IMR-90 (cell line): Measurements from ENCODE around the gene DTX1. TPM values are rescaled to one million over a fixed set of nuclear protein-coding genes. Genes with fewer than 3 reads are reported as not detected.

Experiments used
- ATAC-seq: fragments of 200-7000 bp; cut with Tn5 transposase; 2 replicates; pipeline ENCODE4 v1.9.1; 2020; ENCODE audit warnings: low read depth, mild to moderate bottlenecking, moderate library complexity
- BruUV-seq: library from RNA; stranded (reverse); fragments of 400-500 nt; replicated peaks from 2 replicates; lab custom pipeline; 2021; lab: Mats Ljungman, UMichigan
- CTCF ChIA-PET: fragments of 300-600 bp; formaldehyde crosslinking; extraction: SDS; loops from one replicate; lab custom pipeline; 2021; ENCODE audit warnings: antibody characterized with exemption; lab: Yijun Ruan, JAX
- POLR2A ChIA-PET: fragments of 300-600 bp; sonication (Branson Sonifier 250); formaldehyde crosslinking; loops from one replicate; lab custom pipeline; 2022; ENCODE audit warnings: antibody characterized with exemption; ENCODE audit not compliant: unreplicated experiment; lab: Charles Lee
- DNase-seq: peaks from one replicate; pipeline ENCODE4 v3.0.0; 2013
- H2AFZ ChIP-seq: replicated peaks from 2 replicates; pipeline ENCODE3; 2013; ENCODE audit warnings: low read length, mild to moderate bottlenecking; ENCODE audit not compliant: poor library complexity
- H2AK5ac ChIP-seq: 2 replicates; pipeline ENCODE4 v1.6.1; 2013; ENCODE audit warnings: low read depth, low read length, inconsistent platforms
- H2AK9ac ChIP-seq: replicated peaks from 2 replicates; pipeline ENCODE3; 2013; ENCODE audit warnings: mild to moderate bottlenecking, low read depth, low read length, moderate library complexity; ENCODE audit not compliant: poor library complexity
- H2BK120ac ChIP-seq: 2 replicates; pipeline ENCODE4 v1.6.1; 2013; ENCODE audit warnings: low read depth, low read length, inconsistent platforms
- H2BK15ac ChIP-seq: 3 replicates; pipeline ENCODE4 v1.6.1; 2013; ENCODE audit warnings: low read depth, low read length, inconsistent platforms
- H2BK20ac ChIP-seq: 2 replicates; pipeline ENCODE4 v1.6.1; 2013; ENCODE audit warnings: low read depth, mild to moderate bottlenecking, inconsistent platforms, low read length, moderate library complexity
- H2BK5ac ChIP-seq: 2 replicates; pipeline ENCODE4 v1.6.1; 2013; ENCODE audit warnings: mild to moderate bottlenecking, low read depth, low read length, inconsistent platforms; ENCODE audit not compliant: poor library complexity, severe bottlenecking
- H3K14ac ChIP-seq: replicated peaks from 2 replicates; pipeline ENCODE4 v1.6.1; 2013; ENCODE audit warnings: low read depth, low read length, inconsistent platforms
- H3K18ac ChIP-seq: 2 replicates; pipeline ENCODE4 v1.6.1; 2013; ENCODE audit warnings: low read depth, low read length, control low read depth
- H3K23ac ChIP-seq: 2 replicates; pipeline ENCODE4 v1.6.1; 2013; ENCODE audit warnings: low read depth, low read length, inconsistent platforms
- H3K27ac ChIP-seq: 2 replicates; pipeline ENCODE4 v1.5.1; 2013; ENCODE audit warnings: mild to moderate bottlenecking, control low read depth, low read length; ENCODE audit not compliant: insufficient read depth
- H3K27me3 ChIP-seq: 2 replicates; pipeline ENCODE4 v1.6.1; 2013; ENCODE audit warnings: low read length; ENCODE audit not compliant: control insufficient read depth, insufficient read depth
- H3K36me3 ChIP-seq: 2 replicates; pipeline ENCODE4 v1.6.1; 2013; ENCODE audit warnings: low read length, mixed read lengths; ENCODE audit not compliant: control insufficient read depth, insufficient read depth
- H3K4ac ChIP-seq: 2 replicates; pipeline ENCODE4 v1.6.1; 2013; ENCODE audit warnings: low read depth, low read length, inconsistent platforms
- H3K4me1 ChIP-seq: 2 replicates; pipeline ENCODE4 v1.6.1; 2013; ENCODE audit warnings: low read length, mixed read lengths; ENCODE audit not compliant: control insufficient read depth, insufficient read depth
- H3K4me2 ChIP-seq: 2 replicates; pipeline ENCODE4 v1.6.1; 2013; ENCODE audit warnings: low read depth, mild to moderate bottlenecking, control low read depth, low read length, moderate library complexity
- H3K4me3 ChIP-seq: 2 replicates; pipeline ENCODE4 v1.5.1; 2013; ENCODE audit warnings: low read depth, mild to moderate bottlenecking, control low read depth, low read length, moderate library complexity; ENCODE audit not compliant: insufficient read depth
- H3K56ac ChIP-seq: 2 replicates; pipeline ENCODE4 v1.6.1; 2013; ENCODE audit warnings: low read length, inconsistent platforms; ENCODE audit not compliant: insufficient read depth; ENCODE audit errors: extremely low read depth
- H3K79me1 ChIP-seq, 2 experiments: 2 replicates each; pipeline ENCODE4 v1.6.1; 2013; ENCODE audit warnings: low read length in 2 of 2, inconsistent platforms in 1 of 2, low read depth in 1 of 2
- H3K9ac ChIP-seq: 2 replicates; pipeline ENCODE4 v1.6.1; 2013; ENCODE audit warnings: low read depth, low read length, control low read depth
- H3K9me1 ChIP-seq: 2 replicates; pipeline ENCODE4 v1.6.1; 2013; ENCODE audit warnings: low read length, inconsistent platforms; ENCODE audit not compliant: insufficient read depth
- H3K9me3 ChIP-seq: 2 replicates; pipeline ENCODE4 v1.6.1; 2013; ENCODE audit warnings: low read length; ENCODE audit not compliant: control insufficient read depth, insufficient read depth
- H4K20me1 ChIP-seq: 2 replicates; pipeline ENCODE4 v1.6.1; 2013; ENCODE audit warnings: low read length, inconsistent platforms; ENCODE audit not compliant: insufficient read depth
- H4K5ac ChIP-seq: 2 replicates; pipeline ENCODE4 v1.6.1; 2013; ENCODE audit warnings: mild to moderate bottlenecking, low read depth, low read length, control low read depth
- H4K8ac ChIP-seq, 2 experiments: 2 replicates each; pipeline ENCODE4 v1.6.1; 2013; ENCODE audit warnings: low read depth in 2 of 2, low read length in 2 of 2, control low read depth in 1 of 2, inconsistent platforms in 1 of 2
- H4K91ac ChIP-seq: 2 replicates; pipeline ENCODE4 v1.6.1; 2013; ENCODE audit warnings: low read depth, low read length, inconsistent platforms; ENCODE audit not compliant: insufficient read depth
- BHLHE40 ChIP-seq: fragments of 150-350 bp; IDR thresholded peaks from 2 replicates; pipeline ENCODE4 v1.6.1; 2016; ENCODE audit warnings: mild to moderate bottlenecking, low read depth, low read length
- CEBPB ChIP-seq: IDR thresholded peaks from 2 replicates; pipeline ENCODE4 v1.6.1; 2012; ENCODE audit warnings: low read depth, low read length, improper control_type of control experiment
- CHD1 ChIP-seq: IDR thresholded peaks from 2 replicates; pipeline ENCODE4 v1.6.1; 2012; ENCODE audit warnings: low read depth, low read length, improper control_type of control experiment
- FOS ChIP-seq: fragments of 150-350 bp; IDR thresholded peaks from 2 replicates; pipeline ENCODE4 v1.6.1; 2016; ENCODE audit warnings: low read depth, low read length
- MAFK ChIP-seq: IDR thresholded peaks from 2 replicates; pipeline ENCODE4 v1.6.1; 2012; ENCODE audit warnings: low read depth, low read length, improper control_type of control experiment
- MAZ ChIP-seq: IDR thresholded peaks from 2 replicates; pipeline ENCODE4 v1.6.1; 2012; ENCODE audit warnings: low read depth, mild to moderate bottlenecking, low read length, improper control_type of control experiment, moderate library complexity, borderline replicate concordance
- MXI1 ChIP-seq: IDR thresholded peaks from 2 replicates; pipeline ENCODE4 v1.6.1; 2012; ENCODE audit warnings: low read depth, mild to moderate bottlenecking, low read length, moderate library complexity, borderline replicate concordance
- NFE2L2 ChIP-seq: fragments of 150-350 bp; IDR thresholded peaks from 2 replicates; pipeline ENCODE4 v1.6.1; 2016; ENCODE audit warnings: low read depth, mild to moderate bottlenecking, low read length
- POLR2A ChIP-seq: IDR thresholded peaks from 2 replicates; pipeline ENCODE4 v1.6.1; 2012; ENCODE audit warnings: mild to moderate bottlenecking, low read depth, low read length
- RAD21 ChIP-seq: IDR thresholded peaks from 2 replicates; pipeline ENCODE4 v1.6.1; 2012; ENCODE audit warnings: low read length, improper control_type of control experiment
- RCOR1 ChIP-seq: IDR thresholded peaks from 2 replicates; pipeline ENCODE4 v1.6.1; 2012; ENCODE audit warnings: mild to moderate bottlenecking, low read length, improper control_type of control experiment; ENCODE audit not compliant: insufficient replicate concordance
- RFX5 ChIP-seq: IDR thresholded peaks from 2 replicates; pipeline ENCODE4 v1.8.0; 2012; ENCODE audit warnings: low read depth, mild to moderate bottlenecking, low read length, moderate library complexity
- SMC3 ChIP-seq: fragments of 150-350 bp; IDR thresholded peaks from 2 replicates; pipeline ENCODE4 v1.6.1; 2016; ENCODE audit warnings: low read depth, mild to moderate bottlenecking, antibody characterized with exemption, low read length, moderate library complexity
- WGBS, 2 experiments: methylation state at CpG; one replicate each; pipeline versions ENCODE4 v1.1.5 to v1.1.7; 2013; ENCODE audit warnings: missing lambda C conversion rate in 2 of 2; ENCODE audit not compliant: insufficient read length in 1 of 2; ENCODE audit errors: extremely low coverage in 2 of 2; 5-methylcytosine and 5-hydroxymethylcytosine counted together
- dilution Hi-C: fragments of 300-500 bp; cut with HindIII; formaldehyde crosslinking; loops from one replicate; pipeline ENCODE4 v1.14.3; 2018; ENCODE audit warnings: low sequenced_read_pairs; ENCODE audit not compliant: unreplicated experiment
- in situ Hi-C: fragments of 300-500 bp; cut with MboI; formaldehyde crosslinking; loops from 3 replicates; pipeline ENCODE4 v1.14.3; 2019; ENCODE audit warnings: low sequenced_read_pairs, inconsistent platforms, mixed read lengths
- intact Hi-C: fragments of 100-400 bp; cut with micrococcal nuclease; formaldehyde crosslinking; loops from 2 replicates; pipeline ENCODE4 v1.10.0; 2022
- polyA plus RNA-seq, 3 experiments: library from polyadenylated mRNA; depleted of rRNA; stranded (reverse); fragments of >200 nt; gene quantifications; 2 replicates each; pipeline ENCODE4 v1.2.3, GENCODE V29; 2012; ENCODE audit warnings: low replicate concordance in 1 of 3
- total RNA-seq: library from RNA; depleted of rRNA; stranded (reverse); fragments of >200 nt; gene quantifications from 2 replicates; pipeline ENCODE4 v1.2.3, GENCODE V29; 2012
- TF ChIP-seq, protein P1 (sequence below): fragments of 150-350 bp; IDR thresholded peaks from 2 replicates; pipeline ENCODE4 v1.6.1; 2017; ENCODE audit warnings: mild to moderate bottlenecking, antibody characterized with exemption, low read length, low read depth
- TF ChIP-seq, protein P2 (sequence below): conservative IDR thresholded peaks from 2 replicates; pipeline ENCODE4 v1.5.1; 2012; ENCODE audit warnings: mild to moderate bottlenecking, low read depth, low read length, improper control_type of control experiment
- TF ChIP-seq, protein P3 (sequence below): fragments of 150-350 bp; IDR thresholded peaks from 2 replicates; pipeline ENCODE4 v1.6.1; 2016; ENCODE audit warnings: low read depth, mild to moderate bottlenecking, low read length, moderate library complexity, borderline replicate concordance

The DTX1 gene
- total and polyA plus RNA-seq, 2 of the 4 experiments (the other 2 are of a cell fraction) = not detected

DNA sequence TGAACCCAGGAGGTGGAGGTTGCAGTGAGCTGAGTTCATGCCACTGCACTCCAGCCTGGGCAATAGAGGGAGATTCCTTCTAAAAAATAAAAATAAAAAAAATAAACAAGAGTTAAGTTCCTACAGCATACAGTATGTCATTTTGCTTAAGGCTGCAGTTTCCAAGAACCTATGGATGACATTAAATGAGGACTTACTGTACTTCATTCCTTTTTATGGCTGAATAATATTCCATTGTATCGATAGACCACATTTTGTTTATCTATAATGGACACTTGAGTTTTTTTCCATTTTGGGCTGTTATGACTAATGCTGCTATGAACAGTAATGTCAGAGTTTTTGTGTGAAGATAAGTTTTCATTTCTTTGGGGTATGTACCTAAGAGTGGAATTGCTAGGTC is 61.6 kb downstream of the DTX1 start:
- no peak overlapping the region for H3K9ac ChIP-seq
- H3K27ac ChIP-seq = no peak overlapping the region
- no peak overlapping the region for H2BK20ac ChIP-seq
- dilution Hi-C loops = no loop called here
- H3K18ac ChIP-seq = no peak overlapping the region
- no peak overlapping the region for H3K4me2 ChIP-seq
- no peak overlapping the region for H4K5ac ChIP-seq
- no peak for TF ChIP-seq RFX5
- TF ChIP-seq, protein P1, sequence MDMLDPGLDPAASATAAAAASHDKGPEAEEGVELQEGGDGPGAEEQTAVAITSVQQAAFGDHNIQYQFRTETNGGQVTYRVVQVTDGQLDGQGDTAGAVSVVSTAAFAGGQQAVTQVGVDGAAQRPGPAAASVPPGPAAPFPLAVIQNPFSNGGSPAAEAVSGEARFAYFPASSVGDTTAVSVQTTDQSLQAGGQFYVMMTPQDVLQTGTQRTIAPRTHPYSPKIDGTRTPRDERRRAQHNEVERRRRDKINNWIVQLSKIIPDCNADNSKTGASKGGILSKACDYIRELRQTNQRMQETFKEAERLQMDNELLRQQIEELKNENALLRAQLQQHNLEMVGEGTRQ = no peak
- no peak for TF ChIP-seq MAZ
- TF ChIP-seq BHLHE40 = no peak
- no peak for TF ChIP-seq FOS
- TF ChIP-seq RCOR1 = no peak
- no peak for TF ChIP-seq POLR2A
- no peak for TF ChIP-seq MXI1
- TF ChIP-seq, protein P2, sequence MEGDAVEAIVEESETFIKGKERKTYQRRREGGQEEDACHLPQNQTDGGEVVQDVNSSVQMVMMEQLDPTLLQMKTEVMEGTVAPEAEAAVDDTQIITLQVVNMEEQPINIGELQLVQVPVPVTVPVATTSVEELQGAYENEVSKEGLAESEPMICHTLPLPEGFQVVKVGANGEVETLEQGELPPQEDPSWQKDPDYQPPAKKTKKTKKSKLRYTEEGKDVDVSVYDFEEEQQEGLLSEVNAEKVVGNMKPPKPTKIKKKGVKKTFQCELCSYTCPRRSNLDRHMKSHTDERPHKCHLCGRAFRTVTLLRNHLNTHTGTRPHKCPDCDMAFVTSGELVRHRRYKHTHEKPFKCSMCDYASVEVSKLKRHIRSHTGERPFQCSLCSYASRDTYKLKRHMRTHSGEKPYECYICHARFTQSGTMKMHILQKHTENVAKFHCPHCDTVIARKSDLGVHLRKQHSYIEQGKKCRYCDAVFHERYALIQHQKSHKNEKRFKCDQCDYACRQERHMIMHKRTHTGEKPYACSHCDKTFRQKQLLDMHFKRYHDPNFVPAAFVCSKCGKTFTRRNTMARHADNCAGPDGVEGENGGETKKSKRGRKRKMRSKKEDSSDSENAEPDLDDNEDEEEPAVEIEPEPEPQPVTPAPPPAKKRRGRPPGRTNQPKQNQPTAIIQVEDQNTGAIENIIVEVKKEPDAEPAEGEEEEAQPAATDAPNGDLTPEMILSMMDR = no peak
- no peak for TF ChIP-seq NFE2L2
- no peak for TF ChIP-seq CEBPB
- TF ChIP-seq, protein P3, sequence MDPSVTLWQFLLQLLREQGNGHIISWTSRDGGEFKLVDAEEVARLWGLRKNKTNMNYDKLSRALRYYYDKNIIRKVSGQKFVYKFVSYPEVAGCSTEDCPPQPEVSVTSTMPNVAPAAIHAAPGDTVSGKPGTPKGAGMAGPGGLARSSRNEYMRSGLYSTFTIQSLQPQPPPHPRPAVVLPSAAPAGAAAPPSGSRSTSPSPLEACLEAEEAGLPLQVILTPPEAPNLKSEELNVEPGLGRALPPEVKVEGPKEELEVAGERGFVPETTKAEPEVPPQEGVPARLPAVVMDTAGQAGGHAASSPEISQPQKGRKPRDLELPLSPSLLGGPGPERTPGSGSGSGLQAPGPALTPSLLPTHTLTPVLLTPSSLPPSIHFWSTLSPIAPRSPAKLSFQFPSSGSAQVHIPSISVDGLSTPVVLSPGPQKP = no peak
- no peak for TF ChIP-seq MAFK
- TF ChIP-seq RAD21 = no peak
- TF ChIP-seq SMC3 = no peak
- no peak for TF ChIP-seq CHD1
- H3K56ac ChIP-seq = no peak overlapping the region
- no peak overlapping the region for H2AK9ac ChIP-seq
- POLR2A ChIA-PET = no interaction called here
- WGBS, 2 experiments = no CpG with 5 or more reads among the region's 1 CpG
- H2BK15ac ChIP-seq = no peak overlapping the region
- H3K4me1 ChIP-seq = no peaks in the 10 kb centered on the region
- no peak overlapping the region for H2BK5ac ChIP-seq
- no peak overlapping the region for H3K4ac ChIP-seq
- H2AFZ ChIP-seq = no peak overlapping the region
- in situ Hi-C loops = no loop called here
- H3K36me3 ChIP-seq = no peaks in the 10 kb centered on the region
- H3K23ac ChIP-seq = no peak overlapping the region
- no TSS peak for BruUV-seq
- no peaks in the 10 kb centered on the region for H4K20me1 ChIP-seq
- no peak overlapping the region for H2BK120ac ChIP-seq
- intact Hi-C loops = no loop called here
- no peak overlapping the region for H3K4me3 ChIP-seq
- no peak overlapping the region for H3K14ac ChIP-seq
- CTCF ChIA-PET = no interaction called here
- no peaks in the 10 kb centered on the region for H3K9me3 ChIP-seq
- DNase-seq (no peak), ATAC-seq (no peak)
- no peaks in the 10 kb centered on the region for H3K9me1 ChIP-seq
- H2AK5ac ChIP-seq = no peak overlapping the region
- H4K91ac ChIP-seq = no peak overlapping the region
- H4K8ac ChIP-seq = no peak overlapping the region
- no peaks in the 10 kb centered on the region for H3K79me1 ChIP-seq
- H3K27me3 ChIP-seq = no peaks in the 10 kb centered on the region; the same call in 1 of the 2 replicates
